Inflammatory macrophage treated with lipopolysaccharide for 4 hours (primary cell): Measurements from ENCODE around the gene CENPB.

Experiments
- DNase-seq: peaks from one replicate; pipeline ENCODE4 v3.0.0-alpha.2; 2020

Gene CENPB

DNA sequence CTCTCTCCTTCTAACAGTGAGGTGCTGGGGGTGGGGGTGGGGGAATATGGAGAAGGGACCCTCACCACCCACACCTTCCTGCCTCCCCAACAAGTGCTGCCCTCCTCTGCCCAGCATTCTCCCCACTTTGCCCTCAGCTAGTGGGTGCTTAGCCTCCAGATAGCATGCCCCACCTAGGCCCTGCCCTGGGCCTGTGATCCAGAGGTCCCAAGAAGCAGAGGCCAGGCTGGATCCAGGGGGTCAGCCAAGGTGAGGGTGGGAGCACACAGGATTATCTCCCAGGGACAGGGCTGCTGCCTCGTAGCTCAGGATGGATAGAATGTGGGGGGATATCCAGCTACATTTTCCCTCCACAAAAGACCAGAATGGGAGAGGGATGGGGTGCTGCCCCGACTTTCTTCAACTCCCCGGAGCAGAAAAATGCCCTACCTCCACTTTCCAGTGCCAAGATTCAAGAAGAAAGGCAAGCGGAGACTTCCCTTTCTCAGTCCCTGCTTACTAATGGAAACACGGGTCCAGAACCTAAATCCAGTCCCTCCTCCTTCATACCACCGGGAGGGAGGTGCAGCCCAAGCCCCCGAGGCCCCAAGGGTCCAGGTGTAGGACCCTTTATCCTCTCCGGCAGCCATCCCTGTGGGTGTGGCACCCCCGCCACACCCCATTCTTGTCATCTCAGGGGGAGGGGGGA is 20.0 kb downstream of the CENPB start:
- DNase-seq, result no peak

DNA sequence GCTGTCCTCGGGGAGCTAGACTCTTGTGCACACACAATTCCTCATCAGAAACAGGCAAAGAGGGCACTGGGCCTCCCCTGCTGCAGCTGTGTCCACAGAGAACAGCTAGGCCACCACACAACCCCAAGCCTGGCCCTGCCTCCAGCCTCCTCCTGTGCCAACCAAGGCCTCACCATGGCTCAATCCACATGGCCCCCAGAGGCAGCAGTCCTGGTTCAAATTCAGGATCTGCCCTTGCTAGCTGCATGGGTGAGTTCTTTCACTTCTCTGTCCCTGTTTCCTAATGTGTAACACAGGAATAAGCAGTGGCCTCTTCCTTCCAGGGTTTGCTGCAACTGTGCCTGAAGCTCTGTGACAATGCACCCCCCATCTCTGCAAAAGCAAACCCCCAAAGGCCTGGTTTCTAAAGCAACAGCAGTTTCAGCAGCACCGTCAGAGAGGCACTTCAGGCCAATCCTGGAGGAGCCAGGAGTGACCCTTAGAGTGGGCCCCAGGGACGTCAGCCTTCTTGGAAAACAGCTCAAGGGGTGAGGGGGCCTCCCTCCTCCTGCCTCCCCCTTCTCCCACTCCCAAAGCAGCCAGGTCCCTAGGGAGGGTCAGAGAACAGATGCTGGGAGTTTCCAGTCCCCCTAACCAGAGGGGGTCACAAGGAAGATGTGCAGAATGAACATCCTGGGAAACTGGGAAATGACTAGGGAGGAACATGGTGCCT is 21.2 kb downstream of the CENPB start:
- peak; percentile 62 for DNase-seq

DNA sequence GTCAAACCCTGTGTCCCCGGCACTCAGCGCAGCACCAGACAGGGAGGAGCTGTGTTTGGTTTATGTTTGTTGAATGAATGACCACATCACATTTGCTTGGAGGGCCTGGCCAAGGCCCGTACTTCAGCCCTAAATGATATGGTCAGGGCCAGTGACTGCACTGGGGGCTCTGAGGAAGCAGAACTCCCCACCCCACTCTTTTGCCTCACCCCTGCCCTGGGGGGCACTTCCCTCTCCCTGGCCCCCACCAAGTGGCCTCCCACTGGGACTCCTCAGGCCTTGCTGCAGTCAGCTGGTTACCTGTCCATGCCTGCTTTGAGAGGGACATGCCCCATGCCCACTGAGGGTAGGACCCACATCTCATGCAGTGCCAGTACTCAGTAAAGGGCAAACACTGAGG is 21.9 kb downstream of the CENPB start:
- DNase-seq, result no peak

DNA sequence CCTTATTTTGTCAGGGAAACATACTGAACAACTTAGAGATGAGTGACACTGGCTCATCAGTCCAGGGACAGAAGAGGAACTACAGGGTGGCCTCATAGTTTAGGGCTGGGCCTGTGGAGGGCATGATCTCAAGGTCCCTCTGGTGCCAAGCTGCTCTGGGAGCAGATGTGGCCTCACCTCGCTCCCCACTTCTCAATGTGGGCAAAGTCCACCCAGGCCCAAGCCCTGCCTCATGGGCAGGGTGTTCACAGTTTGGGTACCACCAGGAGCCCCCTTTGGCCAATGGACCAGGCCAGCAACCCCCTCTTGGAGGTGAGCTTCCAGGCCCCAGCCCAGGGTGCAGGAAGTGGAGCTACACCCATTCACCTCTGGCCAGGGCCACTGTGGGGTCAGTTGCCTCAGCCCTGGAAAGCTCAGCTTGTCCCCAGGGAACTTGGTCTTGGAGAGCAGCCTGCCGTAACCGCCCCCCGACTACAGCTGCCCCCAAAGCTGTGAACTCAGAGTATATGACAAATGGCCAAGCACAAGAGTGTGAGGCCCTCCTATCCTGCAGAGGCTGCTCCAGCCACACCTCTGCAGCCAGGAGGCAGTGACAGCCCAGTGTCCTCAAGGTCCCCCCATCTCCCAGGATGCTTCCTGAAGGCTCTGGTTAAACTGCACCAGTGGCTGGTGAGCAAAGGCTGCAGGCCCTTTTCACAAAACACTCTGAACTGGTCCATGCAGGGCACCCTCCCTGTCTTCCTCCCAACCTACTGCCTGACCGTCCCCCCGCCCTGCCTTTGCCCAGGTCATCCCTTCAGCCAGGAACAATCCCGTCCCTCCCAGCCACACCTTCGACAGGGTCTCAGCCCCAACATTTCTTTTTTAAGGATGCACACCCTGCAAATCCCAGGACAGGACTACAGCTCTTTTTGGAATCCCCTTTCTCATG is 22.6 kb downstream of the CENPB start:
- peak; percentile 86 for DNase-seq

DNA sequence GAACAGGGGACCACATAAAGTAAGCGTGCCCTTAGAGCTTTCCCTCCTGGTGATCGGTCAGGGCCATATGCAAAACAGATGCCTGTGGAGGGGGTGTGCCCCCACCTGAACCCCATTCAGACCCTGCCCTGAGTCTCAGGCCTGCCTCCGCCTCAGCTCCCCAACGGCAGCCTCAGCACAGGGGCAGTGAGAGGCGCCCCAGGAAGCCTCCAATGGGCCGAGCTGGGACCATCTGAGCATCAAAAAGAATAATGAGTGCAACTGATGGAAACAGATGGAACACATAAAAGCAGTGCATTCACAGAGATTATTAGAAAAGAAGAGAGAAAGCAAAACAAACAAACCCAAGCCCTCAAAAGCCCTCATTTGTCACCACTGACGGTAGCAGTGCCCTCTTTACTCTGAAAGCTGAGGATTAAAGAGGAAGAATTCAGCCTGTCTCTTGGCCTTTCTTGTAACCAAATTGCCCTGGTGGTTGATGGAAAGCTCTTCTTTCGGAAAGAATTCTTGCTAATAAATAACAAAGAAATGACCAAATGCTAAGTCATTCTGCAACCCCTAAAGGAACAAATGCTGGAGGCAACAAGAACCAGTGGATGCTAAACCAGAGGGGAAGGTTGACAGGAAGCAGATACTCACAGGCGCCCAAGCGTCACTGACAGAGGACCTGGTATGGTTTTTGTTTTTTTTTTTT is 25.7 kb downstream of the CENPB start:
- DNase-seq, result no peak

DNA sequence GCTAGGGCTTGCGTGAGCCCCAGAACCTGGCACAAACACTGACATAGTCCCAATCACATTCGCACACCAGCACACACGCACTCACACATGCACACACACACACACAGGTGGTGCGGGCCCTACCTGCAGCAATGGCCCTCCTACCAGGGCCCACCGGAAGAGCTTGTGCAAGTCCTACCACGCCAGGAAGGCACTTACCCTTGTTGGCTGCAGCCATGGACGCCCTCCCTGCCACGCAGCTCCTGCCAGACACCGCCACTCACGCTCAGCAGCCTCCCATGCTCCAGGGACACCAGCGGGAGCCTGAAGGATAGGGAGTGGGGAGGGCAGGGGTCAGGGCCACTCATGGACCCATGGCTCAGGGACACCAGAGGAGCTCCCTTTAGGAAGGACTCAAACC is 26.7 kb downstream of the CENPB start:
- no peak for DNase-seq

DNA sequence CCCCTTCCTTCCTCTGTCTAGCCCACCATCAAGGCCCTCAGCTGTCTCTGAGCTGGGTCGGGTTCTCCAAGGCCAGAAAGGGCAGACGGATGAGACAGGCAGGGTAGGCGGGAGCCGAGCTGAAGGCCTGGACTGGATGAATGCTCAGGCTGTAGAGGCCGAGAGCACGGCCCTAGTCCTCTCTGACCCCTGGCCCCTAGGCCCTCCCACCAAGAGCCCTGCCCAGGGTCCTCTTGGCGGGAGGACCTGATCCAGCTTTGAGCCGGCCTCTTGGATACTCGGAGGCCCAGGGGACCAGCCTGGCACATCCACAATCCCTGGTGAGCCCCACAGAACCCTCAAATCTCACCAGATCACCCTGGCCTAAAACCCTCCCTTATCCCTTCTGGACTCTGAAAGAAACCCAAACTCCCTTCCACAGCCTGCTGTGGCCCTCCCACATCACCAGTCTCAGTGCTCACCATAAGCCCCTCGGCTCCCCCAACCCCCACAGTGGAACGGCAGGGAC is 27.2 kb downstream of the CENPB start:
- no peak for DNase-seq

DNA sequence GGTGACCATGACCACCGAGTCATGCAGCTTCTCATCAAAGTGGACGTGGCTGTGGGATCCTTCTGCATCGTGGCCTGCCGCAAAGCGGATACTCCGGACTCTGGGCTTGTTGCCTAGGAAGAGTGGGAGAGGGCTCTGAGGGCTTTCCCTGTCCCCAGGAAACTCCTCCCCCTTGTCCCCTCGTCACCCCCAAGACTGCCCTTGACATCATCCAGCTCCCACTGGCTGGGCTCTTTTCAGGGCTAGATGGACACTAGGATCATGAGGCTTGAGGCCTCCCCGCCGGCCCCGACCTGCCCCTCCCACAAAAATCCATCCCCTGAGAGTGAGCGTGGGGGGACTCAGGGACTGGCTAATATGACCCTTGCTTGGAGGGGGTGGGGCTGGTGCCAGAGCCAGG is 28.0 kb downstream of the CENPB start:
- DNase-seq, result no peak

DNA sequence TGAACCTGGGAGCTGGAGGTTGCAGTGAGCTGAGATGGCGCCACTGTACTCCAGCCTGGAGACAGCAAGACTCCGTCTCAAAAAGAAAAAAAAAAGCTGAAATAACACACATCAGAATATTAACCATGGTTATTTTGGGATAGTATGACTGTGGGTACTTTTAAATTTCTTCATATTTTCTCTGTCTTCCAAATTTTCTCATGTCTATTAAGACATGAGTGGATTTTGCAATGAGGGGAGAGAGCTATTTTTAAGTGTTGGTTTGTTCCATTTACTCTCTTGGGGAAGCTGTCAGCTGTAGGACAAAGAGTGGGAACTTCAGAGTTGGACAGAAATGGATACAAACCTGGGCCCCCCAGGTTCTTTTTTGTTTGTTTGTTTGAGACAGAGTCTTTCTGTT is 29.3 kb downstream of the CENPB start:
- DNase-seq, result peak; percentile 71

DNA sequence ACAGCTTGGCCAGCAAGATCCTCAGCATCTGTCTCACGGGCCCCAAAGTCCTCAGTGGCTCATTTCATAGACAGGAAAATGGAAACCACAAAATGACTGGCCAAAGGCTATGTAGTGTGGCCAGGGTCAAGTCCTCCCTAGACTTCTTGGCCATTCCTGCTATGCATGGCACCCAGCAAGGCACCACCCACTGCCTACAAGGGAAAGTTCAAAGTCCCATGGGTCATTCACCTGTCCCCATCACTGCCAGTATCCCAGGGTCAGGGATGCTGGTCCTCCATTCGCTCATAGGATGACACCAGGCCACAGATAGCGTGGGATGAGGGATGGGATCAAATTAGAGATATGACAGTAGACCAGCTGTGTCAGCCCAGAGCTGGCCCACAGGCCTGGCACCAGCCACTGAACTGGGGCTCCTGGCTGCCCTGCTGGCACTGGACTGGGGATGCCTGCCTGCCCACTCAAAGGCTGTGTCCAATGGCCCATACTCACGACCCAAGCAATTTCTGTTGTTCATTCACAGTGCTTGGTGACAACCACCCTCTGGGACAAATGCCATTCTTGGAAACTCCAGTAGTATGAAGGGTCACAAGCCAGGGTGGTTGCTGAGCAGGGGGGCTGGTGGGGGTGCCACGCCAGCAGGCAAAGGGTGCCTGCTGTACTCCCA is 30.6 kb downstream of the CENPB start:
- no peak for DNase-seq

DNA sequence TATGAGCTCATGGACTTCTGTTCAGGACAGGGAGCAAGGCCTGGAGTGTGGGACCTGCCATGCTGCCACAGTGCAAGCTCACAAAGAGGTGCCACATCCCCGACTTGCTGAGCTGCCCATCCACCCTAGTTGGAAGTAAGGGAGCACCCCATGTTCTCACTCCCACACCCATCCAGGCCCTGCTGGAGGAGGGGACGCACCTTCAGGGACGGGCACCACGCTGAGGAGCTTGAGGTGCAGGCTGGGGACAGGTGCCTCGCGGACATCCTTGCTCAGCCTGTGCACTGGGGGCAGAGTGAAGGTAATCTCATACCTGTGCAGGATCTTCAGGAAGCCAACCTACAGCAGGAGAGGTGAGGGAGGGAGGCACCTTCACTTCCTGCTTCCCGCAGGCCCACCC is 31.3 kb downstream of the CENPB start:
- DNase-seq, result no peak

DNA sequence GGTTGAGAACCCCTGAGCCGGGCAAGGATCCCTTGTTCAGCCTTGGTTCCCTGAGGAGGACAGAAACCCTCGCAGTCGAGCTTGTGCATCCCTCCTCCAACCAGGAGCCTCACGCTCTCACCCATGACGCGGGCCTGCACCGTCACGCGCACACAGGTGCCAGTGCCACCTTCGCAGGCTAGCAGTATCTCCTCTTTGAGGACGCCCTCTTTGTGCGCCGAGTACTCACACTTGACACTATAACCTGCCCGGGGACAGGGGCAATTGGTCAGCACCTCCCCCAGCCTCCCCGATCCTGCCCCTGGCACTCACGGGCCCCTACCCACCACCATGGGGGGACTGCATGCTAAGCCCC is 32.3 kb downstream of the CENPB start:
- no peak for DNase-seq

DNA sequence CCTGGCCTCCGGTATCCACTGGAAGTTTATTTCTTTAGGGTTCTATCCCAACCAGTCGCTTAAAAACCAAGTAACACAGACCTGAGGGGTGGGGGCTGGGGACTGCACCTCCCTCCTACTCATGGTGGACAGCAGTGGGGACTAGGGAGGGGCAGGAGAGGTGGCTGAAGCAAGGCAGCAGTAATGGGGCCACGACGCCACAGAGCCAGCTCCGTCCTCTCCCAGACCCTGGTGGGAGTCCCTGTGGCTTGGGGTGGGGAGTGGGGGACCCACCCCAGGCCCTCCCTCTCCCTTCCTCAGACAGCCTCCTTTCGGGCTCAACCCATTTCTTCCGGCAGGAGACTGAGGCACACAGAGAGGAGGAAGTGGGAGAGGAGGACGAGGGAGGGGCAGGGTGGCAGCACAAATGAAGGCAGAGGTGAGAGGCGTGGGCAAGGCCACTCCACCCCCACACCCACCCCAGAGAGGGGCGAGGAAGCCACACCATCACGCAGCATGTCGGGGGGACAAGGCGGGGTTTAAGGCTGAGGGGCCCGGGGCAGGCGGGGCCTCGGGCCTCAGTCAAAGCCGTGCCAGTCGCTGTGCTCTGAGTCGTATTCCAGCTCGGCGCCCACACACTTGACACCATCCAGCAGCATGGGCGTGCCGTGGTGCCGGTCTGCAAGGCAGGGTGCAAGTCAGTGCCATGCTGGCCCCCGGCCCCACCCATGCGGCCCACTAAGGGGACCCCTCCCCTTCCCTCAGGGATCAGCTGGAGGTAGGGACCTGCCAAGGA is 32.9 kb downstream of the CENPB start:
- DNase-seq, result no peak

DNA sequence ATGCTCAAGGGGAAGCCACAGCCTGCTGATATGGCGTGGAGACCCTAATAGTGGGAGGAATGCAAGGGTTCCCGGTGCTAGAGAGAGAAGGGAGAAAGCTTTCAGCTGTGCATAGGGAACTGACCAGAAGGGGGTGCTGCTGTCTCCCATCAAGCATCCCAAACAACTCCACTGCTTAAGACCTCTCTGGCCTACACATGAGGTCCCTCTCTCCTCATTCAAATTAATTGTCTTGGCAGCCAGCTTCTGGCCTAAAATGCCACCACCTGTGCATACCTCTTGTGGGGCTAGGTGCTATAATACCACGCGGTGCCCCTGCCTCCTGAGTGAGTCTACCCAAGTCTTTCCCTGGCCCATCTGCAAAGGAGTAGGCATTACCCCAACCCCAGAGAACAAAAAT is 33.4 kb downstream of the CENPB start:
- peak; percentile 67 for DNase-seq

DNA sequence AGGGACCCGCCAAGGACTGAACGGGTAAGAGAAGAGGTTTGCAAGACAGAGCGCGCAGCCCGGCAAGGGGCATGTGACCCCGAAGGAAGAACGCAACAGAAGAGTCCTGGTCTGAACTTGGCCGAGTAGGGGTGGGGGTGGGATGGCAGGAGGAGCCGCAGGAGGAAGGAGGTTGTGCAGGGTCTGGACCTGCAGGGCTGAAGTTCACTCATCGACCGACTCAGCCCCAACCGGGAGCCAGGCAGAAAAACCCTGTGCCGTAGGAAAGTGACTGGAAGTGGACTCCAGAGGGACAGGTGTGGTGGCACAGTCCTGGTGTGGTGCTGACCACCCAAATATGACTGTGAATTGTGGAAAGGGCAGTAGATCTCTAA is 34.2 kb downstream of the CENPB start:
- no peak for DNase-seq

DNA sequence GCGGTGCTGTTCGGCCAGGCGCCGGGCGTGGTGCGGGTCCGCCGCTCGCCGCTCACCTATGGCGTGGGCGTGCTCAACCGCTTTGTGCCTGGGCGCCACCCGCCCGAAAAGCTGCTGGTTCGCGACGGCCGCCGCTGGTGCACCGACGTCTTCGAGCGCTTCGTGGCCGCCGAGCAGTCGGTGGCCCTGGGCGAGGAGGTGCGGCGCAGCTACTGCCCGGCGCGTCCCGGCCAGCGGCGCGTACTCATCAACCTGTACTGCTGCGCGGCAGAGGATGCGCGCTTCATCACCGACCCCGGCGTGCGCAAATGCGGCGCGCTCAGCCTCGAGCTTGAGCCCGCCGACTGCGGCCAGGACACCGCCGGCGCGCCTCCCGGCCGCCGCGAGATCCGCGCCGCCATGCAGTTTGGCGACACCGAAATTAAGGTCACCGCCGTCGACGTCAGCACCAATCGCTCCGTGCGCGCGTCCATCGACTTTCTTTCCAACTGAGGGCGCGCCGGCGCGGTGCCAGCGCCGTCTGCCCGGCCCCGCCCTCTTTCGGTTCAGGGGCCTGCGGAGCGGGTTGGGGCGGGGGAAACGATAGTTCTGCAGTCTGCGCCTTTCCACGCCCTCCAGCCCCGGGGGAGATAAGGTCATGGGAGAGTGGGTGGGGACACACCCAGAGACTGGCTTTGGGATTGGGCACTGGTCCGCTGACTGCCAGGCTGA is 34.7 kb downstream of the CENPB start:
- DNase-seq, result peak; percentile 83

DNA sequence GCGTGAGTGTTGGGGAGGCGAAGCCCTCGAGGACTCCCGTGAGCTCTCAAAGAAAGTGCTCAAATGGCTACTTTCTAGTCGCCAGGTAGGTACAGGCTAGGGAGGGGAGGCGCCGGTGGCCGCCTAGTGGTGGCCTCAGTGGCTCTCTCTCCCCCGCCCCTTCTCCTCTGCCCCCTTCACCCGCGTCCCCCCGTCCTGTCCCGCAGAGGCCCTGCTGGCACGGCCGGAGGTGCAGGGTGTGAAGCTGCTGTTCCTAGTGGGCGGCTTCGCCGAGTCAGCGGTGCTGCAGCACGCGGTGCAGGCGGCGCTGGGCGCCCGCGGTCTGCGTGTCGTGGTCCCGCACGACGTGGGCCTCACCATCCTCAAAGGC is 35.2 kb downstream of the CENPB start:
- DNase-seq, result no peak

DNA sequence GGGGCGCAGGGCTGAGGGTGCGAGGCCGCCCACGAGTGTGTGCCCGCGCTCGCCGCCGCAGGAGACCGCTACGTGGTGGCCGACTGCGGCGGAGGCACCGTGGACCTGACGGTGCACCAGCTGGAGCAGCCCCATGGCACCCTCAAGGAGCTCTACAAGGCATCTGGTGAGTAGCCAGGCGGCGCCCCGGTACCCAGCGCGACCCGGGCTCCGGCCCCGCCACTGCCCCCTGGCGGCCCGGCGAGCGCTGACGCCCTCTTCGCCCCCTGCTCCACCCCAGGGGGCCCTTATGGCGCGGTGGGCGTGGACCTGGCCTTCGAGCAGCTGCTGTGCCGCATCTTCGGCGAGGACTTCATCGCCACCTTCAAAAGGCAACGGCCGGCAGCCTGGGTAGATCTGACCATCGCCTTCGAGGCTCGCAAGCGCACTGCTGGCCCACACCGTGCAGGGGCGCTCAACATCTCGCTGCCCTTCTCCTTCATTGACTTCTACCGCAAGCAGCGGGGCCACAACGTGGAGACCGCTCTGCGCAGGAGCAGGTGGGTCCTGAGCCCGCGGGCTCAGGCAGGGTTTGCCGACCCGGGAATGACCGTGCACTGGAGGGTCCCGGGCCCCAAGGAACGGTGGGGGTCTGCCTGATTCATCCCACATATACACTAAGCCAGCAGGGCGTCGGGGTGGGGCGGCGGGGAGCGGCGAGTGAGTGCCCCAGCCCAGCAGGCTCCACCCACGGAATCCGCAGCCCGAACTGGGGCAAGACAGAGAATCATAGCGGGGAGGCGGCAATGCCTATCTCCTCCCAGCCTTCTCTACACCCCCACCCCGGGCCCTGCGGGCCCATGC is 36.6 kb downstream of the CENPB start:
- DNase-seq, result peak; percentile 31

DNA sequence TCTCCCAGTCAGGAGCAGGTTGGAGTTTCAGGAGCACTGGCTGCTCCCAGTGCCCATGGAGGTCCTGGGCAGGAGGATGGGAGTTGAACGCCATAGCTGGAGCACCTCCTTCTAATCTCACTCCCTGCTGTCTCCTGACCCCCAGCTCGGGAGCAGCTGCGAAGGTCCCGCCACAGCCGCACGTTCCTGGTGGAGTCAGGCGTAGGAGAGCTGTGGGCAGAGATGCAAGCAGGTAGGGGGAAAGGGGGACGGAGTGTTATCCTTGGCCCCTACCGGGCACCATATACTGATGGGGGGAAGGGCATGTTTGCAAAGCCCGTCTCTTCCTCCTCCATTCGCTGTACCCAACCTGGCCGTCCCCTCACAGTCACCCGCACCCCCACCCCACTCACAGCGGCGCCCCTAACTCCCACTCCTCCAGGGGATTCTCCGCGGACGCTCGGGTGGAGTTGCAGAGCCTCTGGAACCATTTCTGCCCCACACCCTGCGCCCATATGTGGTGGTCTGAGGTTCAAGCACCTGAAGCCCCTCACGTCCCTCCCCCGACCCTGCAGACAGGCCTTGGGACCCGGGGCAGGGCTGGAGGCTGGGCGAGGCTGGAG is 37.4 kb downstream of the CENPB start:
- no peak for DNase-seq

DNA sequence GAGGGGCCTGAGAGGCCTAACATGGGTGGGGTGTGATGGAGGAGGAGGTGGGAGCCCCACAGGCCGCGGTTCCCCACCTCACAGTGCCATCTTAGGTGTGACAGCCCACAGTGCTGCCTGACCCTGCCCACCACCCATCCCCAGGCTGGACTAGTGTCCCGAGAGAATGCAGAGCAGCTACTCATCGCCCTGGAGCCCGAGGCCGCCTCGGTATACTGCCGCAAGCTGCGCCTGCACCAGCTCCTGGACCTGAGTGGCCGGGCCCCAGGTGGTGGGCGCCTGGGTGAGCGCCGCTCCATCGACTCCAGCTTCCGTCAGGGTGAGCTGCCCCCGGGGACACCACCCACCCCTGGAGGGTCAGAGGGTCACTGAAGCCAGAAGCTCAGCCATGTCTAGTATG is 38.5 kb downstream of the CENPB start:
- no peak for DNase-seq
